ENCODE data around the gene TXNDC11. TPM values are rescaled to one million over a fixed set of nuclear protein-coding genes. Genes with fewer than 3 reads are reported as not detected.
A peak's percentile ranks its signal among the peaks of the same experiment; 100 is the strongest.

The TXNDC11 gene
- total and polyA plus RNA-seq, 5 experiments from 2014 or later = 31.8 to 46.8 (median 35.4) TPM

DNA sequence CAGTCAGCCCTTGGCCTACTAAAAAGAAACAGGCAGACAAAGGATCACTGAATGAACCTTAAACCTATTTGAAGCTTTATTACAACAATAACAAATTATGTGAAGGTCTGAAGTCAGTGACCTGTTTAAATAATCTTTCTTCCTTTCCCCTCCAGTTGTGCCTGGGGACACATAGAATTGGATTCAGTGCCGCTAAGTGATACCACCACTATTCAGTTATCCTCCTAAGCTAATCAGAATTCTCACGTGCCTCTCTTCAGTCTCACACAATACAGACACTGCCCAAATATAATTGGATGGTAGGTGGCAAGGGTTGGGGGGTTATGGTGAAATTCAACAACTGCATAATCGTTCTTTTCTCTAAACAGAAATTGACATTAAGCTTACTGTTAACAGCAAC, 11.4 kb downstream of the TXNDC11 start:
- Mint-ChIP-seq H3K4me1 (peaks cover 11 to 38% (median 28%) of the 10 kb centered on the region in 4 donors), H3K9me3 (no peaks in the 10 kb centered on the region), H3K27ac (peak overlapping the region in 4 of 10 donors; percentile 9 to 26 (median 12)), H3K27me3 (no peaks in the 10 kb centered on the region), H3K36me3 (peaks cover 0 to 91% (median 33%) of the 10 kb centered on the region in 3 donors), H3K4me3 (no peak overlapping the region)
- no peak for ATAC-seq
- POLR2A ChIA-PET = interaction anchor here (1.4 to 1.7 kb wide), 2 partner anchors 11 to 65 kb away, joined by 4 to 6 read pairs; partner anchors contain the start of genes TXNDC11 and ZC3H7A
- DNase-seq = no peak

DNA sequence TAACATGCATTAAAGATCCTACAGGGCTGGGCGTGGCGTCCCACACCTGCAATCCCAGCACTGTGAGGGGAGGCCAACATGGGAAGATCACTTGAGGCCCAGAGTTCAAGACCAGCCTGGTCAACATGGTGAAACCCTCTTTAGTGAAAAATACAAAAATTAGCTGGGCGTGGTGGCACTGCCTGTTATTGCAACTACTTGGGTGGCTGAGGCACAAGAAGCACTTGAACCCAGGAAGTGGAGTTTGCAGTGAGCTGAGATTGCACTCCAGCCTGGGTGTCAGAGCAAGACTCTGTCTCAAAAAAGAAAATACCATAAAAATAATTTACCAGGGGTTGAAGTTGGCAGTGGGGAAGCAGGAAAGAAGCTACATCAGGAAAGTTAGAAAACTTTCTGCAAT, 12.9 kb downstream of the TXNDC11 start:
- POLR2A ChIA-PET = interaction anchor here (1.0 kb wide), 1 partner anchor 9 kb away, joined by 3 read pairs; no protein-coding TSS in a partner anchor
- no peaks in the 10 kb centered on the region for H3K9me3 Mint-ChIP-seq
- no peak overlapping the region for H3K4me3 Mint-ChIP-seq
- peaks cover 0 to 91% (median 39%) of the 10 kb centered on the region in 3 donors for H3K36me3 Mint-ChIP-seq
- H3K27me3 Mint-ChIP-seq = no peaks in the 10 kb centered on the region
- peak overlapping the region in 4 of 10 donors; percentile 25 to 46 (median 38) for H3K27ac Mint-ChIP-seq
- peaks cover 11 to 36% (median 22%) of the 10 kb centered on the region in 4 donors for H3K4me1 Mint-ChIP-seq
- ATAC-seq (no peak), DNase-seq (no peak)

DNA sequence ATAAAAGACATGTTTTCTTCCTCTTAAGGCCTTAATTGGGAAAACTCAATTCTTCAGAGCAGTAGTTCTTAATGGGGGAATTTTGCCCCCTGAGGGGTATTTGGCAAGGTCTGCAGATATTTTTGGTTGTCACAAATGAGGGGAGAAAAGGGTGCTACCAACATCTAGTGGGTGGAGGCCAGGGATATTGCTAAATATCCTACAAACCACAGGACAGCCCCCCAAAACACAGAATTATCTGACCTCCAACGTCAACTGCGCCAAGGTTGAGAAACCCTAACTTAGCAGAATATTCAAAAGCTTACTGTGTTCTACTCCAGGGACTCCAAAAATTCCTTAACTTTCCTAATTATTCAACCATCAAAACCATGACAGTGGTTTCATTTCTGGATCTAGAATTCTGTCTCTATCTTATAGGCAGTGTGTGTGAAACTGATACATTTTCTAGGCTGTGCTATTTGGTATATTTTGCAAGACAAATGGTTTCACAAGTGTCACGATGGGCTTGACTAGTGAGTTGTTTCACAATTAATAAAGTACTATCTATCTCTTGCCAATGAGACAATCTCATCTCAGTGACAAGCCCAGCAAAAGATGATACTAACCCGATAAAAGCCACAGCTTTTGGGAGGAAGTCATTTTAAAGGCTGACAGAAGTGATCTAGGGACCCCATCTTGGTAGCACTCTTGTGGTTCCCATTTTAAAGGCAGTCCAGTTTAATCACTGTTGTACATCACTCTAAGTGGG, 14.7 kb downstream of the TXNDC11 start:
- peaks cover 0 to 91% (median 31%) of the 10 kb centered on the region in 3 donors for H3K36me3 Mint-ChIP-seq
- ATAC-seq (no peak), DNase-seq (no peak)
- no peaks in the 10 kb centered on the region for H3K9me3 Mint-ChIP-seq
- peak overlapping the region in 2 of 10 donors; percentile 24 to 56 for H3K27ac Mint-ChIP-seq
- POLR2A ChIA-PET = interaction anchor here (0.6 kb wide), 1 partner anchor 172 kb away, joined by 3 read pairs; no protein-coding TSS in a partner anchor
- no peak overlapping the region for H3K4me3 Mint-ChIP-seq
- H3K27me3 Mint-ChIP-seq = no peaks in the 10 kb centered on the region
- peaks cover 8 to 34% (median 19%) of the 10 kb centered on the region in 4 donors for H3K4me1 Mint-ChIP-seq

DNA sequence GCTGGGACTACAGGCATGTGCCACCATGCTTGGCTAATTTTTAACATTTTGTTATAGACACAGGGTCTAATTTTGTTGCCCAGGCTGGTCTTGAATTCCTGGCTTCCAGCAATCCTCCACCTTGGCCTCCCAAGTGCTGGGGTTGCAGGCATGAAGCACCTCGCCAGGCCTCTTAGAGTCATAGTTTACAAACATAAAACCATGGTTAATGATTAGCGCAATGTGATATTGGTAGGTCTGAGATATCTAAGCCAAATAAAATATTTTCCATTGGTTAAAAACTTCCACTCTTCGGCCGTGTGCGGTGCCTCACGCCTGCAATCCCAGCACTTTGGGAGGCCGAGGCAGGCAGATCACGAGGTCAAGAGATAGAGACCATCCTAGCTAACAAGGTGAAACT, 16.6 kb downstream of the TXNDC11 start:
- no peaks in the 10 kb centered on the region for H3K27me3 Mint-ChIP-seq
- peaks cover 0 to 92% (median 22%) of the 10 kb centered on the region in 3 donors for H3K36me3 Mint-ChIP-seq
- H3K4me1 Mint-ChIP-seq = peaks cover 7 to 31% (median 19%) of the 10 kb centered on the region in 4 donors
- no peak for DNase-seq
- peak overlapping the region in 1 of 10 donors; percentile 52 for H3K27ac Mint-ChIP-seq
- H3K9me3 Mint-ChIP-seq = no peaks in the 10 kb centered on the region
- POLR2A ChIA-PET = interaction anchor here (0.6 kb wide), 1 partner anchor 55 kb away, joined by 3 read pairs; no protein-coding TSS in a partner anchor
- ATAC-seq = no peak
- no peak overlapping the region for H3K4me3 Mint-ChIP-seq

DNA sequence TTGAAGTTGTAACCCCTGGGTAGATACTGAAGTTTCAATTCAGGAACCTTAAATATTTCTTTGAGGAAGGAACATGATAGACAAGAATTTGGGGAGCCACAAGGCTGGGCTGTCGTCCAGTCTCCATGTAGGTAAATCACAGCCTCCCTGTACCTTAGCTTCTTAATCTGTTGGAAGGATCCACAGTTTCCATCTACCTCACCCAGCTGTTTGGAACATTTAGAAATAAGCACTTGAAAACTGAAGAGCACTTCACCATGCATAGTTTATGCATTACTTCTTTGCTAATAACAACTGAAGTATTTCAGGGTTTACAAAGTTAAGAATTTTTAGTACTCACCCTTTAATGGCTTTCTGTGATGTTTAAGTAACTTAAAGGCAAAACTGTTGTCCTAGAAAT, 17.2 kb downstream of the TXNDC11 start:
- Mint-ChIP-seq H3K4me1 (peaks cover 6 to 31% (median 19%) of the 10 kb centered on the region in 4 donors), H3K27ac (peak overlapping the region in 1 of 10 donors; percentile 73), H3K36me3 (peaks cover 0 to 94% (median 22%) of the 10 kb centered on the region in 3 donors), H3K9me3 (no peaks in the 10 kb centered on the region), H3K4me3 (no peak overlapping the region), H3K27me3 (no peaks in the 10 kb centered on the region)
- ATAC-seq (no peak), DNase-seq (no peak)
- POLR2A ChIA-PET = interaction anchor here (0.6 kb wide), 2 partner anchors 18 to 56 kb away, joined by 3 to 5 read pairs; no protein-coding TSS in a partner anchor

DNA sequence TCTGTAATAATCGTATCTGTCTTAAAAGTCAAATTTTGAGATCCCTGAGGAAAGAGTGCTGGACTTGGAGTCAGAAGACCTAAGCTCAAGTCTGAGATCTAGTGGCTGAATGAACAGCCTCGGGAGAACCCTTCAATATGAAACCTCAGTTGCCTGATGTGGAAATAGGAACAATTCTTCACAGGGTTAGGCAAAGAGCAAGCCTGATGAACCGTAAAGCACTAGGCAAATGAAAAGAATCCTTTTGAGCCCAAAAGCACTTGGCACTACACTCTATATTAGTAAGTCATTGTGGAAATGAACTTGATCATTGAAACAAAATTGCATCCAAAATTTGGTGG, 20.2 kb downstream of the TXNDC11 start:
- Mint-ChIP-seq H3K4me3 (no peak overlapping the region), H3K4me1 (peaks cover 6 to 24% (median 13%) of the 10 kb centered on the region in 4 donors), H3K27me3 (no peaks in the 10 kb centered on the region), H3K9me3 (no peaks in the 10 kb centered on the region), H3K36me3 (peaks cover 6 to 78% (median 11%) of the 10 kb centered on the region in 3 donors), H3K27ac (peak overlapping the region in 8 of 10 donors; percentile 3 to 51 (median 16))
- ATAC-seq = no peak
- no peak for DNase-seq
- POLR2A ChIA-PET = interaction anchor here (0.9 kb wide), 1 partner anchor 21 kb away, joined by 4 read pairs; the partner anchor contains the start of gene TXNDC11

DNA sequence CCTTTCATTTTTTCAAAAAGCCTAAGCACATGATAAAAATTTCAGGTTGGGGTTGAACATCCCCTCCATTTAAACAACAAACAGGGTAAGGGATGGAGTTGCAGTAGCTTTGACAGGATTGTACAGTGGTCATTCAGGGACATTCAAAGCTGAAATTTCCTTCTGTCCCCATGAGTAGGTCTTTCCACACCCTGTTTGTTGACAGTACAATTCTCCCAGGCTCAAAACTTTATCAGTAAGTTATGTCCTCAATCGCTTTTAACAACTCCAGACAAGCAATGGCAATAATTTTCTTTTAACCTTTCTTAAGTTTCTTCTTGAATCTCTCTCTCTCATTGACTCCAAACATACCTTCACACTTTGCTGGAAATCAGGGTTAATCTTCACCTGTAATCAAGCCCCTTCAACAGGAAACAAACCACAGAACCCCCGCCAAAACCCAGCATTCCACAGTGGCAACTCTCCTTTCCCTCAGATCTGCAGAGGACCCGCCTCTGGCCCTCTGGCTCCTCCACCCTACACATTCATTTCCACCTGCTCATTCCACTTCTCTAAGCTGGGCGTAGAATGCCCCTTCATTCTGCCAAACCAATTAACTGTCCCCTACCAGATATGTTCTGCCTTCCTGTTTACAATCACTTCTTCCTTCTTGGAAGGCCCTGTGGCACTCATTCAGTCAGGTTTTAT, 20.7 kb downstream of the TXNDC11 start:
- Mint-ChIP-seq H3K4me1 (peaks cover 6 to 24% (median 14%) of the 10 kb centered on the region in 4 donors), H3K27ac (peak overlapping the region in 7 of 10 donors; percentile 3 to 79 (median 46)), H3K36me3 (peaks cover 6 to 79% (median 11%) of the 10 kb centered on the region in 3 donors), H3K4me3 (no peak overlapping the region), H3K27me3 (no peaks in the 10 kb centered on the region), H3K9me3 (no peaks in the 10 kb centered on the region)
- POLR2A ChIA-PET = interaction anchor here (0.9 to 1.0 kb wide), 2 partner anchors 21 to 75 kb away, joined by 3 to 4 read pairs; partner anchors contain the start of genes TXNDC11 and ZC3H7A
- DNase-seq (no peak), ATAC-seq (no peak)

DNA sequence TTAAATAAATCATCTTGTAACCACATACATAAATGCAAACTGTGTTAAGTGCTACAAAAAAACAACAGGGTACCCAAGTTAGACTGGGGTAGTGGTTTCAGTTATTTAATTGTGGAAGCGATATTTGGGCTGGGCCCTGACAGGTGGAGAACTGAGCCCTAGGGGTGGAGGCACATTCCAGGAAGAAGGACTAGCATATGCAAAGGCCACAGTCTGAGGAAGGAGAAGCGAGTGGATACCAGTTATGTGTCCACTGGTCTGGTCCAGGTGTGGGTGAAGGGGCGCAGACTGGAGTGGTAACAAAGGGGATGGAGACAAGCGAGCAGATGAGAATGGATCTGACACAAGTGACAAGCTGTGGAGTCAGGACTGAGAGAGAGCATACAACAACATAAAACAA, 22.9 kb downstream of the TXNDC11 start:
- ATAC-seq = no peak
- H3K4me1 Mint-ChIP-seq = peaks cover 6 to 25% (median 18%) of the 10 kb centered on the region in 4 donors
- H3K27ac Mint-ChIP-seq = peak overlapping the region in 7 of 10 donors; percentile 9 to 27 (median 21)
- no peak overlapping the region for H3K4me3 Mint-ChIP-seq
- H3K27me3 Mint-ChIP-seq = no peaks in the 10 kb centered on the region
- DNase-seq = no peak
- no peaks in the 10 kb centered on the region for H3K9me3 Mint-ChIP-seq
- peaks cover 4 to 78% (median 6%) of the 10 kb centered on the region in 3 donors for H3K36me3 Mint-ChIP-seq
- POLR2A ChIA-PET = no interaction called here

DNA sequence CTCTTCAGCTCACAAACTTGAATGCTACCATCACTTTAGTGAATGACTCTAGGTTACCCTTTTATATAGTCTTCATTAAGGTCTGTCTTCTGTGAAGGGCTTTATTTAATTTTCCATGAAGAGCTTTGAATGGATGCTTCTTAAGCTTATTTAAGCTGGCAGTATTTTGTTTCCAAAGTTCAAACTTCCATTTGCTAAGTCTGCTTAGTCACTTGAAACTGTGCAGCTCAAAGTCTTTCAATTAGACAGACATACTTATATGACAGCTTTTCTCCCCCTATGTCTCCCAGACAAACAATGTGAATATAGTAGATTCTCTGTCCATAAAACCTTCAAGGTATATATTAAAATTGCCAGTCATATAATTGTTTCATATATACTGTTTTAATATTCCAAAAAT, 23.5 kb downstream of the TXNDC11 start:
- H3K9me3 Mint-ChIP-seq = no peaks in the 10 kb centered on the region
- peak overlapping the region in 2 of 10 donors; percentile 11 to 20 for H3K27ac Mint-ChIP-seq
- H3K4me3 Mint-ChIP-seq = no peak overlapping the region
- DNase-seq = no peak
- no peak for ATAC-seq
- H3K27me3 Mint-ChIP-seq = no peaks in the 10 kb centered on the region
- H3K36me3 Mint-ChIP-seq = peaks cover 6 to 75% (median 6%) of the 10 kb centered on the region in 3 donors
- peaks cover 6 to 30% (median 19%) of the 10 kb centered on the region in 4 donors for H3K4me1 Mint-ChIP-seq
- POLR2A ChIA-PET = interaction anchor here (0.6 kb wide), 1 partner anchor 274 kb away, joined by 3 read pairs; no protein-coding TSS in a partner anchor

DNA sequence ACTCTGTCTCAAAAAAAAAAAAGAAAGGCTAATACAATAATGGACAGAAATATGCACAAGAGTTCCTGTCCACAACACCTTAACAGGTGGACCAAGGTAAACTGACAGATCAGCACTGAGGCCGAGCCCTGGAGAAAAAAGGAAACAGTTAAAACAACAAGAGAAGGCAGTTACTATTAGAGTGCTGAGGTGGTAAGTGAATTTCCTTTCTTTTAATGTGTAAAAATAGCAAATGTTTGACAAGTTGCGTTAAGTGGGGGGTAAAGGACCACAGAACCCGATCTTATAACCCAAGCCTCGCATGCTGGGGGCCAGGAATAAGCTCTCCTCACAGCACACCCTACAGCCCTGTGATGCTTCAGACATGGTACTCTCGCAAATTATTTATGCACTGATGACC, 24.8 kb downstream of the TXNDC11 start:
- Mint-ChIP-seq H3K9me3 (no peaks in the 10 kb centered on the region), H3K27ac (peak overlapping the region in 7 of 10 donors; percentile 25 to 83 (median 65)), H3K4me1 (peaks cover 6 to 32% (median 20%) of the 10 kb centered on the region in 4 donors), H3K36me3 (peaks cover 6 to 71% (median 8%) of the 10 kb centered on the region in 3 donors), H3K27me3 (no peaks in the 10 kb centered on the region), H3K4me3 (no peak overlapping the region)
- POLR2A ChIA-PET = no interaction called here
- DNase-seq = no peak
- no peak for ATAC-seq

DNA sequence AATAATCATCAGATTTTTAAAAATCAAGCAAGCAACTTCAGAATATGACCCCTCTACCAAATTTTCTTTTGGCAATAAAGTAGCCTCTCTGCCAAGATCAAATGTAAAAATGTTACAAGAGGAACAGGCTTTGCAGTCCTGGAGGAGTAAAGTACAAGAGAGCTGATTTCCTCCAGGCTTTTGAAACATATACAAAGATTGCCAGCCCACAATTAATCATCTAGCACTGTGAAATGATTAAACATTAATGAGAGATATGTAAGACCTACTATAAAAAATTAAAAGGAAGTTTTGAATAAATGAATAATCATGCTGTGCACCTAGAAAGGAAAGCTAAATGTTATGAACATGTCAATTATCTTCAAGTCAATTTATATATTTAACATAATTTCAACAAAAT, 26.3 kb downstream of the TXNDC11 start:
- Mint-ChIP-seq H3K4me1 (peaks cover 6 to 28% (median 19%) of the 10 kb centered on the region in 4 donors), H3K4me3 (no peak overlapping the region), H3K36me3 (peaks cover 6 to 67% (median 12%) of the 10 kb centered on the region in 3 donors), H3K9me3 (no peaks in the 10 kb centered on the region), H3K27me3 (no peaks in the 10 kb centered on the region), H3K27ac (peak overlapping the region in 6 of 10 donors; percentile 7 to 88 (median 57))
- POLR2A ChIA-PET = no interaction called here
- no peak for ATAC-seq
- no peak for DNase-seq

DNA sequence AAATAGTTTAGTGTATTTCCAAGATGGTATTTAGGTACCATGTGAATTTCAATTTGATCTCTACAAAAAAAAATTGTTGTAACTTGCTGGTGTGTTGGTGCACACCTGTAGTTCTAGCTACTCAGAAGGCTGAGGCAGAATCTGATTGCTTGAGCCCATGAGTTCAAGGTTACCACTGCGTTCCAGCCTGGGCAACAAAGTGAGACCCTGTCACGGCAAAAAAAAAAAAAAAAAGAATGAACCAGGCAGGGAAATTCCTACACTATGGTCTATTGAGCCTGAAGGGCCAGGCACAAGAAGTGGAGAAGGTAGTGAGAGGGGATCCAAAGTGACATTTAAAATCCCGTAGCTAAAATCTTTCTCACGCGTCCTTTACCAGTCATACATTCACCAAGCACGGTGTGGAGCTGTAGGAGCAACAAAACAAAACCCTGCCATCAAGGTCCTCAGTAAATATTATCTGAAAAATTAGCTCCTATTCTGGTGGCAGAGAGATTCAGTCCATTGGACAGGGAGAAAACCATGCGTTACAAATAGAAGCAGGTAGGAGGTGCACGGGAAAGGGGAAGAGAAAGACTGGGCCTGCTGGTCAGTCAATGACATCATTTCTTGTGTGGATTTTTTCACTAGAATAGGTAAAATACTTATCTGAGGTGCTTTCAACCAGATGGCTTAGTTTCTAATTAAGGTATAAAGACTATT, 27.3 kb downstream of the TXNDC11 start:
- DNase-seq (no peak), ATAC-seq (no peak)
- no peaks in the 10 kb centered on the region for H3K27me3 Mint-ChIP-seq
- H3K36me3 Mint-ChIP-seq = peaks cover 6 to 66% (median 12%) of the 10 kb centered on the region in 3 donors
- peak overlapping the region in 3 of 10 donors; percentile 9 to 56 (median 27) for H3K27ac Mint-ChIP-seq
- H3K4me1 Mint-ChIP-seq = peaks cover 6 to 28% (median 19%) of the 10 kb centered on the region in 4 donors
- H3K4me3 Mint-ChIP-seq = no peak overlapping the region
- H3K9me3 Mint-ChIP-seq = no peaks in the 10 kb centered on the region
- POLR2A ChIA-PET = interaction anchor here (0.6 to 1.2 kb wide), 3 partner anchors 122 to 167 kb away, joined by 3 to 7 read pairs (median 3); no protein-coding TSS in a partner anchor
